Measurements from ENCODE around the gene TMED9. TPM values are rescaled to one million over a fixed set of nuclear protein-coding genes. Genes with fewer than 3 reads are reported as not detected.

Gene TMED9
- total RNA-seq, 1 experiment from 2014 or later = 240 TPM

GRCh38 chr5:177548495-177548894 lies 43.5 kb upstream of the TMED9 start:
- Mint-ChIP-seq H3K27ac (ENCODE audit: unreplicated experiment) (peak overlapping the region; percentile 33), H3K4me1 (ENCODE audit: low read depth, unreplicated experiment) (peaks cover 29% of the 10 kb centered on the region), H3K9me3 (ENCODE audit: unreplicated experiment) (no peaks in the 10 kb centered on the region), H3K27me3 (ENCODE audit: insufficient read depth, unreplicated experiment) (no peaks in the 10 kb centered on the region), H3K36me3 (ENCODE audit: insufficient read depth, unreplicated experiment) (peaks cover 32% of the 10 kb centered on the region), H3K4me3 (ENCODE audit: unreplicated experiment) (no peak overlapping the region)
- H3K4me3 ChIP-seq (ENCODE audit: low read depth, low read length) = no peak overlapping the region
- no peaks in the 10 kb centered on the region for H3K27me3 ChIP-seq (replicated peaks; ENCODE audit: control insufficient read depth, insufficient read depth, low read length)
- no TSS peak for BruUV-seq (replicated peaks)
- no peak for DNase-seq
- POLR2A ChIA-PET = interaction anchor here (0.6 kb wide), 1 partner anchor 144 kb away, joined by 3 read pairs; no protein-coding TSS in a partner anchor
- peaks cover 2% of the 10 kb centered on the region for H3K36me3 ChIP-seq (ENCODE audit: control insufficient read depth, insufficient read depth, low read length)
- intact Hi-C loops (cut with micrococcal nuclease; ENCODE audit: unreplicated experiment) = no loop called here
- TF ChIP-seq CTCF (IDR thresholded peaks at IDR 0.05; ENCODE audit: insufficient read depth in 1 of 2, low read depth in 1 of 2, low read length in 1 of 2, severe bottlenecking in 1 of 2, unreplicated experiment in 1 of 2) = no peak
- peaks cover 14% of the 10 kb centered on the region for H3K4me1 ChIP-seq
- no peaks in the 10 kb centered on the region for H3K9me3 ChIP-seq
- CTCF ChIA-PET = no interaction called here

GRCh38 chr5:177550122-177550521 lies 41.9 kb upstream of the TMED9 start:
- H3K27me3 Mint-ChIP-seq (ENCODE audit: insufficient read depth, unreplicated experiment) = no peaks in the 10 kb centered on the region
- CTCF ChIA-PET = interaction anchor here (0.7 to 1.2 kb wide), 2 partner anchors 11 to 230 kb away, joined by 3 to 4 read pairs; no protein-coding TSS in a partner anchor
- H3K27ac Mint-ChIP-seq (ENCODE audit: unreplicated experiment) = no peak overlapping the region
- no peak overlapping the region for H3K4me3 Mint-ChIP-seq (ENCODE audit: unreplicated experiment)
- BruUV-seq (replicated peaks) = no TSS peak
- H3K36me3 Mint-ChIP-seq (ENCODE audit: insufficient read depth, unreplicated experiment) = peaks cover 36% of the 10 kb centered on the region
- DNase-seq = no peak
- POLR2A ChIA-PET = no interaction called here
- Histone ChIP-seq H3K4me3 (ENCODE audit: low read depth, low read length) (no peak overlapping the region), H3K36me3 (ENCODE audit: control insufficient read depth, insufficient read depth, low read length) (peaks cover 2% of the 10 kb centered on the region), H3K9me3 (no peaks in the 10 kb centered on the region), H3K27me3 (replicated peaks; ENCODE audit: control insufficient read depth, insufficient read depth, low read length) (no peaks in the 10 kb centered on the region), H3K4me1 (peaks cover 18% of the 10 kb centered on the region)
- peaks cover 29% of the 10 kb centered on the region for H3K4me1 Mint-ChIP-seq (ENCODE audit: low read depth, unreplicated experiment)
- no peaks in the 10 kb centered on the region for H3K9me3 Mint-ChIP-seq (ENCODE audit: unreplicated experiment)
- intact Hi-C loops (cut with micrococcal nuclease; ENCODE audit: unreplicated experiment) = no loop called here
- no peak for TF ChIP-seq CTCF (IDR thresholded peaks at IDR 0.05; ENCODE audit: insufficient read depth in 1 of 2, low read depth in 1 of 2, low read length in 1 of 2, severe bottlenecking in 1 of 2, unreplicated experiment in 1 of 2)

GRCh38 chr5:177552839-177553455 lies 39.1 kb upstream of the TMED9 start:
- Histone ChIP-seq H3K9me3 (no peaks in the 10 kb centered on the region), H3K4me3 (ENCODE audit: low read depth, low read length) (peak overlapping the region; percentile 93), H3K36me3 (ENCODE audit: control insufficient read depth, insufficient read depth, low read length) (no peaks in the 10 kb centered on the region; the same call in 1 of the 2 replicates), H3K27me3 (replicated peaks; ENCODE audit: control insufficient read depth, insufficient read depth, low read length) (no peaks in the 10 kb centered on the region), H3K4me1 (peaks cover 18% of the 10 kb centered on the region)
- DNase-seq = no peak
- no TSS peak for BruUV-seq (replicated peaks)
- Mint-ChIP-seq H3K36me3 (ENCODE audit: insufficient read depth, unreplicated experiment) (peaks cover 22% of the 10 kb centered on the region), H3K27me3 (ENCODE audit: insufficient read depth, unreplicated experiment) (no peaks in the 10 kb centered on the region), H3K27ac (ENCODE audit: unreplicated experiment) (peak overlapping the region; percentile 73), H3K4me3 (ENCODE audit: unreplicated experiment) (peak overlapping the region; percentile 81), H3K4me1 (ENCODE audit: low read depth, unreplicated experiment) (peaks cover 13% of the 10 kb centered on the region), H3K9me3 (ENCODE audit: unreplicated experiment) (no peaks in the 10 kb centered on the region)
- TF ChIP-seq CTCF (IDR thresholded peaks at IDR 0.05; ENCODE audit: insufficient read depth in 1 of 2, low read depth in 1 of 2, low read length in 1 of 2, severe bottlenecking in 1 of 2, unreplicated experiment in 1 of 2) = no peak
- POLR2A ChIA-PET = interaction anchor here (0.6 kb wide), 1 partner anchor 46 kb away, joined by 13 read pairs; no protein-coding TSS in a partner anchor
- CTCF ChIA-PET = no interaction called here
- intact Hi-C loops (cut with micrococcal nuclease; ENCODE audit: unreplicated experiment) = no loop called here

Measured in Caco-2 (cell line).